Panc1 (cell line): ENCODE results near the gene PRKAG2. TPM values are rescaled to one million over a fixed set of nuclear protein-coding genes. Genes with fewer than 3 reads are reported as not detected.
A peak's percentile ranks its signal among the peaks of the same experiment; 100 is the strongest.
"Not testable (repeated sequence)": the region's sequence is repeated elsewhere in the genome, so short reads cannot be mapped to it uniquely, and the experiment has no call there.

Source experiments
- ATAC-seq: fragments of 200-7000 bp; cut with Tn5 transposase; 2 replicates; pipeline ENCODE4 v1.9.1; 2020; ENCODE audit warnings: mild to moderate bottlenecking, moderate library complexity
- BruUV-seq: library from RNA; stranded (reverse); fragments of 400-500 nt; replicated peaks from 2 replicates; lab custom pipeline; 2021; lab: Mats Ljungman, UMichigan
- CTCF ChIA-PET: fragments of 300-600 bp; sonication (Branson Sonifier 250); formaldehyde crosslinking; loops from one replicate; lab custom pipeline; 2022; ENCODE audit warnings: antibody characterized with exemption; lab: Charles Lee
- POLR2A ChIA-PET: fragments of 300-600 bp; sonication (Branson Sonifier 250); formaldehyde crosslinking; loops from one replicate; lab custom pipeline; 2022; ENCODE audit warnings: antibody characterized with exemption; lab: Charles Lee
- DNase-seq: peaks from one replicate; pipeline ENCODE4 v3.0.0-alpha.2; 2010; ENCODE audit warnings: low read depth, low spot score
- H3K27ac ChIP-seq: 2 replicates; pipeline ENCODE4 v1.5.1; 2011; ENCODE audit warnings: mild to moderate bottlenecking, low read length, inconsistent platforms
- H3K27me3 ChIP-seq: fragments of 200-500 bp; sonication (Bioruptor generic); 2 replicates; pipeline ENCODE4 v1.6.0; 2014; ENCODE audit warnings: low read length, inconsistent platforms; ENCODE audit not compliant: control insufficient read depth, insufficient read depth
- H3K36me3 ChIP-seq: fragments of 200-500 bp; sonication (Bioruptor generic); 2 replicates; pipeline ENCODE4 v1.5.1; 2014; ENCODE audit warnings: inconsistent platforms, mild to moderate bottlenecking, low read length, moderate library complexity; ENCODE audit not compliant: control insufficient read depth, insufficient read depth
- H3K4me1 ChIP-seq: 2 replicates; pipeline ENCODE4 v1.5.1; 2011; ENCODE audit warnings: inconsistent platforms, mild to moderate bottlenecking, low read length, moderate library complexity; ENCODE audit not compliant: control insufficient read depth, insufficient read depth
- H3K4me3 ChIP-seq, 2 experiments: 2 replicates each; pipeline ENCODE4 v1.5.1; 2011 to 2012; ENCODE audit warnings: low read depth in 2 of 2, low read length in 2 of 2, mild to moderate bottlenecking in 2 of 2, inconsistent platforms in 1 of 2, moderate library complexity in 1 of 2
- H3K9me3 ChIP-seq: fragments of 200-500 bp; sonication (Bioruptor generic); 2 replicates; pipeline ENCODE4 v1.5.1; 2014; ENCODE audit warnings: low read depth, mild to moderate bottlenecking, inconsistent platforms, low read length, moderate library complexity; ENCODE audit not compliant: control insufficient read depth, insufficient read depth
- POLR2AphosphoS5 ChIP-seq: IDR thresholded peaks from 2 replicates; pipeline ENCODE4 v1.6.1; 2012; ENCODE audit warnings: mild to moderate bottlenecking, low read depth, low read length, moderate library complexity
- SIN3A ChIP-seq: IDR thresholded peaks from 2 replicates; pipeline ENCODE4 v1.6.1; 2012; ENCODE audit warnings: low read depth, mild to moderate bottlenecking, low read length, moderate library complexity, borderline replicate concordance; ENCODE audit not compliant: insufficient read depth
- TCF7L2 ChIP-seq: IDR thresholded peaks from 2 replicates; pipeline ENCODE4 v1.6.1; 2011; ENCODE audit warnings: mild to moderate bottlenecking, low read depth, low read length, inconsistent platforms
- in situ Hi-C: cut with HindIII; loops from 2 replicates; pipeline ENCODE4 v1.10.0; 2016; ENCODE audit warnings: low sequenced_read_pairs, low pct_unique_long_range_greater_than_20kb
- intact Hi-C: fragments of 100-400 bp; cut with micrococcal nuclease; formaldehyde crosslinking; loops from one replicate; pipeline ENCODE4 v1.10.0; 2022; ENCODE audit not compliant: unreplicated experiment
- total RNA-seq: library from RNA; stranded (reverse); gene quantifications from one replicate; pipeline ENCODE4 v1.2.1, GENCODE V29; 2021; ENCODE audit not compliant: unreplicated experiment
- TF ChIP-seq, protein P1 (sequence below): fragments of 450-650 bp; IDR thresholded peaks from 2 replicates; pipeline ENCODE4 v1.5.1; 2017; ENCODE audit warnings: mild to moderate bottlenecking
- TF ChIP-seq, protein P2 (sequence below), 2 experiments: IDR thresholded peaks; 2 replicates each; pipeline ENCODE4 v1.6.1; 2011 to 2012; ENCODE audit warnings: low read depth in 2 of 2, control low read depth in 1 of 2, low read length in 1 of 2, mild to moderate bottlenecking in 1 of 2, moderate library complexity in 1 of 2; ENCODE audit not compliant: insufficient read depth in 1 of 2

The PRKAG2 gene
- total RNA-seq, 1 experiment from 2014 or later: 71.6 TPM

DNA sequence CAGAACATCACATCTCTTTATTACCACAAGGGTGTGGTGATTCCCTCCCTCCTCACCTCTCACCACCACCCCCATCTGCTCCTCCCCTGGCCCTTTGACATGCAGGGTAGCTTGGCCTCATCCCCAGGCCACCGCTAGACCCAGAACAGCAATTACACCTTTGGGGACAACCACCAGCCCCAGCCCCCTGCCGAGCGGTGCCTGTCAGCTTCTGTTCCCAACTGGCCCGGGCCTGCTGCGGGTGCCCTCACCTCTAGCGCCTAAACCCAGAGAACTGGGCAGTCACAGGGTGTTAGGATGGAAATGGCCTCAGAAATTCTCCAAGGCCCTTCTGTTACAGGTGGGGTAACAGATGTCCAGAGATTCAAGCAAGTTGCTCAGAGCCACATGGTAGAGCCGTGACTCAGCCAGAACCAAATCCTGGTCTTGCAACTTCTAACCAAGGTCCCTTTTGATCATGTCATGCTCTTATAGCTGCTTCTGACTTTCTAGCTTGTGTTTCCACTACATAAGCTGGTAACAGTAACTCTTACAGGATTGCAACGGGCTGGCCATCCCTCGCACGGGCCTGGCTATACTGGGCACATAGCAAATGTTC lies 78.0 kb downstream of the PRKAG2 start:
- ATAC-seq (no peak), DNase-seq (no peak)
- intact Hi-C loops: no loop called here
- H3K4me3 ChIP-seq: no peak overlapping the region
- H3K27ac ChIP-seq: no peak overlapping the region
- peaks cover 6% of the 10 kb centered on the region for H3K4me1 ChIP-seq
- TF ChIP-seq POLR2AphosphoS5: no peak
- no peaks in the 10 kb centered on the region for H3K9me3 ChIP-seq
- no peaks in the 10 kb centered on the region for H3K27me3 ChIP-seq
- POLR2A ChIA-PET: no interaction called here
- H3K36me3 ChIP-seq: no peaks in the 10 kb centered on the region
- CTCF ChIA-PET: interaction anchor here (0.5 kb wide), 1 partner anchor 15 kb away, joined by 4 read pairs; no protein-coding TSS in a partner anchor
- no TSS peak for BruUV-seq
- in situ Hi-C loops: no loop called here

- H3K36me3 ChIP-seq, BruUV-seq, H3K4me3 ChIP-seq, H3K4me1 ChIP-seq, H3K27ac ChIP-seq, H3K27me3 ChIP-seq, CTCF ChIA-PET, POLR2A ChIA-PET, intact Hi-C loops, in situ Hi-C loops, ATAC-seq, H3K9me3 ChIP-seq: not testable (repeated sequence)
- peak; percentile 27 for DNase-seq
Measured at GRCh38 chr7:151797667-151798307, 79.1 kb downstream of the PRKAG2 start.

GRCh38 chr7:151796871-151797537 lies 79.9 kb downstream of the PRKAG2 start:
- ChIA-PET POLR2A (no interaction called here), CTCF (no interaction called here)
- Histone ChIP-seq H3K27me3 (no peaks in the 10 kb centered on the region), H3K9me3 (no peaks in the 10 kb centered on the region), H3K4me1 (peaks cover 6% of the 10 kb centered on the region), H3K27ac (no peak overlapping the region), H3K36me3 (no peaks in the 10 kb centered on the region), H3K4me3 (no peak overlapping the region)
- TF ChIP-seq, protein P1, sequence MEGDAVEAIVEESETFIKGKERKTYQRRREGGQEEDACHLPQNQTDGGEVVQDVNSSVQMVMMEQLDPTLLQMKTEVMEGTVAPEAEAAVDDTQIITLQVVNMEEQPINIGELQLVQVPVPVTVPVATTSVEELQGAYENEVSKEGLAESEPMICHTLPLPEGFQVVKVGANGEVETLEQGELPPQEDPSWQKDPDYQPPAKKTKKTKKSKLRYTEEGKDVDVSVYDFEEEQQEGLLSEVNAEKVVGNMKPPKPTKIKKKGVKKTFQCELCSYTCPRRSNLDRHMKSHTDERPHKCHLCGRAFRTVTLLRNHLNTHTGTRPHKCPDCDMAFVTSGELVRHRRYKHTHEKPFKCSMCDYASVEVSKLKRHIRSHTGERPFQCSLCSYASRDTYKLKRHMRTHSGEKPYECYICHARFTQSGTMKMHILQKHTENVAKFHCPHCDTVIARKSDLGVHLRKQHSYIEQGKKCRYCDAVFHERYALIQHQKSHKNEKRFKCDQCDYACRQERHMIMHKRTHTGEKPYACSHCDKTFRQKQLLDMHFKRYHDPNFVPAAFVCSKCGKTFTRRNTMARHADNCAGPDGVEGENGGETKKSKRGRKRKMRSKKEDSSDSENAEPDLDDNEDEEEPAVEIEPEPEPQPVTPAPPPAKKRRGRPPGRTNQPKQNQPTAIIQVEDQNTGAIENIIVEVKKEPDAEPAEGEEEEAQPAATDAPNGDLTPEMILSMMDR: no peak
- TF ChIP-seq, protein P2, sequence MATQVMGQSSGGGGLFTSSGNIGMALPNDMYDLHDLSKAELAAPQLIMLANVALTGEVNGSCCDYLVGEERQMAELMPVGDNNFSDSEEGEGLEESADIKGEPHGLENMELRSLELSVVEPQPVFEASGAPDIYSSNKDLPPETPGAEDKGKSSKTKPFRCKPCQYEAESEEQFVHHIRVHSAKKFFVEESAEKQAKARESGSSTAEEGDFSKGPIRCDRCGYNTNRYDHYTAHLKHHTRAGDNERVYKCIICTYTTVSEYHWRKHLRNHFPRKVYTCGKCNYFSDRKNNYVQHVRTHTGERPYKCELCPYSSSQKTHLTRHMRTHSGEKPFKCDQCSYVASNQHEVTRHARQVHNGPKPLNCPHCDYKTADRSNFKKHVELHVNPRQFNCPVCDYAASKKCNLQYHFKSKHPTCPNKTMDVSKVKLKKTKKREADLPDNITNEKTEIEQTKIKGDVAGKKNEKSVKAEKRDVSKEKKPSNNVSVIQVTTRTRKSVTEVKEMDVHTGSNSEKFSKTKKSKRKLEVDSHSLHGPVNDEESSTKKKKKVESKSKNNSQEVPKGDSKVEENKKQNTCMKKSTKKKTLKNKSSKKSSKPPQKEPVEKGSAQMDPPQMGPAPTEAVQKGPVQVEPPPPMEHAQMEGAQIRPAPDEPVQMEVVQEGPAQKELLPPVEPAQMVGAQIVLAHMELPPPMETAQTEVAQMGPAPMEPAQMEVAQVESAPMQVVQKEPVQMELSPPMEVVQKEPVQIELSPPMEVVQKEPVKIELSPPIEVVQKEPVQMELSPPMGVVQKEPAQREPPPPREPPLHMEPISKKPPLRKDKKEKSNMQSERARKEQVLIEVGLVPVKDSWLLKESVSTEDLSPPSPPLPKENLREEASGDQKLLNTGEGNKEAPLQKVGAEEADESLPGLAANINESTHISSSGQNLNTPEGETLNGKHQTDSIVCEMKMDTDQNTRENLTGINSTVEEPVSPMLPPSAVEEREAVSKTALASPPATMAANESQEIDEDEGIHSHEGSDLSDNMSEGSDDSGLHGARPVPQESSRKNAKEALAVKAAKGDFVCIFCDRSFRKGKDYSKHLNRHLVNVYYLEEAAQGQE (IDR thresholded peaks at IDR 0.05; ENCODE audit: insufficient read depth in 1 of 2, low read depth in 2 of 2, low read length in 1 of 2): no peak
- no peak for TF ChIP-seq SIN3A
- TF ChIP-seq POLR2AphosphoS5: no peak
- TF ChIP-seq TCF7L2: no peak
- in situ Hi-C loops (no loop called here), intact Hi-C loops (no loop called here)
- no TSS peak for BruUV-seq
- ATAC-seq: peak; percentile 9; the same call in 1 of the 2 replicates
- DNase-seq: no peak
